SU-DHL-6 (cell line): ENCODE measurements around the gene TLDC2.
"Not testable (repeated sequence)": the region's sequence is repeated elsewhere in the genome, so short reads cannot be mapped to it uniquely, and the experiment has no call there.

Experiments
- H2AFZ ChIP-seq: fragments of 200-600 bp; sonication (generic); 2 replicates; pipeline ENCODE4 v1.6.1; 2014; ENCODE audit warnings: low read depth, mild to moderate bottlenecking, moderate library complexity, mixed read lengths, antibody characterized with exemption, low read length; ENCODE audit not compliant: severe bottlenecking
- H3F3A ChIP-seq: fragments of 200-600 bp; shearing (Covaris generic); 2 replicates; pipeline ENCODE4 v1.6.0; 2016; ENCODE audit warnings: antibody characterized with exemption, mild to moderate bottlenecking; ENCODE audit not compliant: insufficient read depth
- H3K27ac ChIP-seq: fragments of 200-600 bp; sonication (generic); 2 replicates; pipeline ENCODE4 v1.5.1; 2016; ENCODE audit warnings: low read depth, mild to moderate bottlenecking, low read length, moderate library complexity, mixed read lengths
- H3K27me3 ChIP-seq: fragments of 200-600 bp; sonication (generic), shearing (Covaris generic); 2 replicates; pipeline ENCODE4 v1.6.0; 2014; ENCODE audit warnings: mild to moderate bottlenecking, low read length
- H3K36me3 ChIP-seq: fragments of 200-600 bp; sonication (generic); 2 replicates; pipeline ENCODE4 v1.6.1; 2014; ENCODE audit warnings: mild to moderate bottlenecking, low read length, mixed read lengths
- H3K4me2 ChIP-seq: fragments of 300-600, 200-600 bp; shearing (Covaris generic), sonication (generic); 2 replicates; pipeline ENCODE4 v1.6.0; 2014; ENCODE audit warnings: low read length, low read depth, mild to moderate bottlenecking; ENCODE audit not compliant: poor library complexity, severe bottlenecking
- H3K4me3 ChIP-seq: fragments of 200-600 bp; sonication (generic); 2 replicates; pipeline ENCODE4 v1.5.1; 2014; ENCODE audit warnings: antibody characterized with exemption, low read length, mild to moderate bottlenecking, mixed read lengths; ENCODE audit not compliant: insufficient read depth, poor library complexity, severe bottlenecking
- H3K79me2 ChIP-seq: fragments of 200-600 bp; sonication (generic); 2 replicates; pipeline ENCODE4 v1.6.1; 2014; ENCODE audit warnings: mild to moderate bottlenecking, low read length, moderate library complexity; ENCODE audit not compliant: insufficient read depth
- H3K9ac ChIP-seq: fragments of 200-600 bp; sonication (generic); 2 replicates; pipeline ENCODE4 v1.7.0; 2014; ENCODE audit warnings: mild to moderate bottlenecking, low read length
- H3K9me2 ChIP-seq: fragments of 200-600 bp; sonication (generic); replicated peaks from 2 replicates; pipeline ENCODE4 v1.6.1; 2014; ENCODE audit warnings: low read length; ENCODE audit not compliant: insufficient read depth
- H3K9me3 ChIP-seq: fragments of 200-600 bp; sonication (generic); 2 replicates; pipeline ENCODE4 v1.6.1; 2014; ENCODE audit warnings: low read length, mixed read lengths; ENCODE audit not compliant: insufficient read depth
- H4K20me1 ChIP-seq: fragments of 200-600 bp; sonication (generic); 2 replicates; pipeline ENCODE4 v1.6.1; 2014; ENCODE audit warnings: low read depth, mild to moderate bottlenecking, antibody characterized with exemption, low read length, moderate library complexity, mixed read lengths
- EZH2phosphoT487 ChIP-seq: fragments of 200-600 bp; sonication (generic), shearing (Covaris generic); conservative IDR thresholded peaks from 2 replicates; pipeline ENCODE4 v1.6.1; 2018; ENCODE audit warnings: mild to moderate bottlenecking, antibody characterized with exemption, low read length, moderate library complexity, mixed read lengths
- TF ChIP-seq, protein P1 (sequence below): fragments of 200-600 bp; sonication (generic); IDR thresholded peaks from one replicate; pipeline ENCODE4 v1.5.1; 2017; ENCODE audit warnings: antibody characterized with exemption, mild to moderate bottlenecking, low read length, moderate library complexity; ENCODE audit not compliant: insufficient read depth, poor library complexity, severe bottlenecking

Gene TLDC2

DNA sequence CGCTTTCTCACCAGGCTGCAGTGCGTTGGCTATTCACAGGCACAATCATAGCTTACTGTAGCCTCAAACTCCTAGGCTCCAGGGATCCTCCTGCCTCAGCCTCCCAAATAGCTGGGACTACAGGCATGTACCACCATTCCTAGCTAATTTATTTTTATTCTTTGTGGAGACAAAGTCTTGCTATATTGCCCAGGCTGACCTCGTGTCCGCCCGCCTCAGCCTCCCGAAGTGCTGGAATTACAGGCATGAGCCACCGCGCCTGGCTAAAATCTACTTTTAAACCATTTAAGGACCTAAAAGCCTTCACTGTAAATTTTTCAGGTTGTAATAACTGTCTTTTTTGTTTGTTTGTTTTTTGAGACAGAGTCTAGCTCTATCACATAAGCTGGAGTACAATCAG, 60.4 kb downstream of the TLDC2 start:
- H3K4me3 ChIP-seq, result no peak overlapping the region
- no peaks in the 10 kb centered on the region for H3K27me3 ChIP-seq
- no peak overlapping the region for H2AFZ ChIP-seq
- no peaks in the 10 kb centered on the region for H3F3A ChIP-seq
- no peaks in the 10 kb centered on the region for H3K9me3 ChIP-seq
- 0 out of 2 replicates have a peak, but pooled peaks cover 2% of the 10 kb centered on the region for H3K36me3 ChIP-seq
- H3K9ac ChIP-seq, result no peak overlapping the region
- no peaks in the 10 kb centered on the region for H4K20me1 ChIP-seq
- H3K27ac ChIP-seq, result no peak overlapping the region
- H3K79me2 ChIP-seq, result no peaks in the 10 kb centered on the region
- no peak for TF ChIP-seq EZH2phosphoT487
- TF ChIP-seq, protein P1, sequence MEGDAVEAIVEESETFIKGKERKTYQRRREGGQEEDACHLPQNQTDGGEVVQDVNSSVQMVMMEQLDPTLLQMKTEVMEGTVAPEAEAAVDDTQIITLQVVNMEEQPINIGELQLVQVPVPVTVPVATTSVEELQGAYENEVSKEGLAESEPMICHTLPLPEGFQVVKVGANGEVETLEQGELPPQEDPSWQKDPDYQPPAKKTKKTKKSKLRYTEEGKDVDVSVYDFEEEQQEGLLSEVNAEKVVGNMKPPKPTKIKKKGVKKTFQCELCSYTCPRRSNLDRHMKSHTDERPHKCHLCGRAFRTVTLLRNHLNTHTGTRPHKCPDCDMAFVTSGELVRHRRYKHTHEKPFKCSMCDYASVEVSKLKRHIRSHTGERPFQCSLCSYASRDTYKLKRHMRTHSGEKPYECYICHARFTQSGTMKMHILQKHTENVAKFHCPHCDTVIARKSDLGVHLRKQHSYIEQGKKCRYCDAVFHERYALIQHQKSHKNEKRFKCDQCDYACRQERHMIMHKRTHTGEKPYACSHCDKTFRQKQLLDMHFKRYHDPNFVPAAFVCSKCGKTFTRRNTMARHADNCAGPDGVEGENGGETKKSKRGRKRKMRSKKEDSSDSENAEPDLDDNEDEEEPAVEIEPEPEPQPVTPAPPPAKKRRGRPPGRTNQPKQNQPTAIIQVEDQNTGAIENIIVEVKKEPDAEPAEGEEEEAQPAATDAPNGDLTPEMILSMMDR, result no peak
- H3K4me2 ChIP-seq, result no peak overlapping the region
- no peaks in the 10 kb centered on the region for H3K9me2 ChIP-seq

DNA sequence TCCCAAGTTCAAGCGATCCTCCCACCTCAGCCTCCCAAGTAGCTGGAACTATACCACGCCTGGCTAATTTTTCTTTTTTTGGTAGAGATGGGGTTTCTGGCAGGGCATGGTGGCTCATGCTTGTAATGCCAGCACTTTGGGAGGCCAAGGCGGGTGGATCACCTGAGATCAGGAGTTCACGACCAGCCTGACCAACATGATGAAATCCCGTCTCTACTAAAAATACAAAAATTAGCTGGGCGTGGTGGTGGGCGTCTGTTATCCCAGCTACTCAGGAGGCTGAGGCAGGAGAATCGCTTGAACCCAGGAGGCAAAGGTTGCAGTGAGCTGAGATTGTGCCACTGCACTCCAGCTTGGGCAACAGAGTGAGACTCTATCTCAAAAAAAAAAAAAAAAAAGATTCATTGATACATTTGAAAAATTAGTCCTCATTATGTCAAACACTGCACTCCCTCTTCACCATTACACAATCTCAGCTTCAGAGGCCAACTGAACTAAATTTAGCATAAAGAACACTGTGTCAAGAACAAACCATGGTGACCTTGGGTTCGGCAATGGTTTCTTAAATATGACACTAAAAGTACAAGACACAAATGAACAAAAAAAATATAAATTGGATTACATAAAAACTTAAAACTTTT, 60.9 kb downstream of the TLDC2 start:
- H3K4me2 ChIP-seq, H3K36me3 ChIP-seq, H3K9me3 ChIP-seq, H3K79me2 ChIP-seq, H3K9ac ChIP-seq, H4K20me1 ChIP-seq, H3K27ac ChIP-seq, H3F3A ChIP-seq, H3K9me2 ChIP-seq, H3K4me3 ChIP-seq, H2AFZ ChIP-seq, H3K27me3 ChIP-seq: not testable (repeated sequence)

DNA sequence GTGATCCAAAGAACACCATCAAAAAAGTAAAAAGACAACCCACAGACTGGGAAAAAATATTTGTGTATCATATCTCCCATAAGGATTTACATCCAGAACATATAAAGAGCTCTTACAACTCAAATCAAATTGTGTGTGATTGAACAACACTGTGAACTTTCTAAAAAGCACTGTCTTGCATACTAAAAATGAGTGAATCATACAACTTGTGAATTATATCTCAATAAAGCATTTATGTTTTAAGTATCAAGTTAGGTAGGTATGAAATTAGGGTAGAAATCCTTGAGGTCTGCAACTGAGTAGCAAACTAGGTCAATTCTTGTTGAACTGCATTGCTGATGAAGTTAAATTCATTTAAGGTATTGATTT, 61.4 kb downstream of the TLDC2 start:
- TF ChIP-seq EZH2phosphoT487, result no peak
- TF ChIP-seq, protein P1, result no peak
- Histone ChIP-seq H3F3A (no peaks in the 10 kb centered on the region), H4K20me1 (no peaks in the 10 kb centered on the region), H3K36me3 (0 out of 2 replicates have a peak, but pooled peaks cover 2% of the 10 kb centered on the region), H2AFZ (no peak overlapping the region), H3K4me3 (no peak overlapping the region), H3K9me2 (no peaks in the 10 kb centered on the region), H3K9ac (no peak overlapping the region), H3K27me3 (no peaks in the 10 kb centered on the region), H3K79me2 (no peaks in the 10 kb centered on the region), H3K4me2 (no peak overlapping the region), H3K9me3 (no peaks in the 10 kb centered on the region), H3K27ac (no peak overlapping the region)

DNA sequence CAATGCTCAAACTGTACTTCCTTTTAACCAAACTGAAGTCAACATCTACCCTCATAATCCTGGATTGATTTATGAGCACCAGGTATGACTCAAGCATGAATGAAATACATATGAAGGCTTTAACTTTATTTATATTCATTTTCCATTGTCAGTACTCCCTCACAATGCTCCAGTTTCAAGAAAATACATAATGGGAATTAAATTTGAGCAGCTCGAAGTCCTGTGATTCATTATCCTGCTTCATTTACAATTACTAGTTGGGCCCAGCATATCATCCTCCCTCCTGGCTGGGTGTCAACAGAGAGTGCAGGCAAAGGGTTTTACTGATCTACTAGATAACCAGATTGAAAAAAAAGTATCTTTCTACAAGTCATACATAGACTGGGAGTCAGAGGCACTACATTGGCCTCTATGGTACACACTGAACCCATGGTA, 65.5 kb downstream of the TLDC2 start:
- H3K9me3 ChIP-seq, result no peaks in the 10 kb centered on the region
- no peak overlapping the region for H3K4me2 ChIP-seq
- H3K4me3 ChIP-seq, result no peak overlapping the region
- H3K36me3 ChIP-seq, result 0 out of 2 replicates have a peak, but pooled peaks cover 6% of the 10 kb centered on the region
- no peaks in the 10 kb centered on the region for H4K20me1 ChIP-seq
- no peaks in the 10 kb centered on the region for H3K79me2 ChIP-seq
- H3K9ac ChIP-seq, result no peak overlapping the region
- H3K27me3 ChIP-seq, result no peaks in the 10 kb centered on the region
- no peak overlapping the region for H3K27ac ChIP-seq
- H3F3A ChIP-seq, result no peaks in the 10 kb centered on the region
- TF ChIP-seq EZH2phosphoT487, result no peak
- TF ChIP-seq, protein P1, result no peak
- H2AFZ ChIP-seq, result no peak overlapping the region
- H3K9me2 ChIP-seq, result no peaks in the 10 kb centered on the region
